Right lobe of liver (tissue), 6 donors: ENCODE measurements around the gene ACTN1. TPM values are rescaled to one million over a fixed set of nuclear protein-coding genes. Genes with fewer than 3 reads are reported as not detected.

Experiments
- ATAC-seq, 4 donors: fragments of 200-7000 bp; cut with Tn5 transposase; one replicate each; pipeline ENCODE4 v1.9.1; 2020; ENCODE audit warnings: mild to moderate bottlenecking in 4 of 4, moderate library complexity in 4 of 4
- DNase-seq, 3 donors: peaks; one replicate each; pipeline ENCODE4 v3.0.0-alpha.2; 2020
- H3K27ac ChIP-seq, 3 donors: fragments of 200-600 bp; one replicate each; pipeline ENCODE4 v1.8.0; 2022
- H3K27me3 ChIP-seq, 2 donors: fragments of 200-600 bp; one replicate each; pipeline ENCODE4 v1.8.0; 2022
- H3K36me3 ChIP-seq, 4 donors: fragments of 200-600 bp; sonication (generic) in 1 of 4; one replicate each; pipeline versions ENCODE4 v1.5.1 to v1.8.0; 2017 to 2022; ENCODE audit warnings: control low read depth in 1 of 4
- H3K4me1 ChIP-seq, 4 donors: fragments of 200-600 bp; sonication (generic) in 1 of 4; one replicate each; pipeline versions ENCODE4 v1.5.1 to v1.8.0; 2017 to 2022; ENCODE audit warnings: control low read depth in 1 of 4
- H3K4me3 ChIP-seq, 3 donors: fragments of 200-600 bp; one replicate each; pipeline ENCODE4 v1.8.0; 2022
- H3K9me3 ChIP-seq, 4 donors: fragments of 200-600 bp; sonication (generic) in 1 of 4; one replicate each; pipeline versions ENCODE4 v1.5.1 to v1.8.0; 2017 to 2022; ENCODE audit warnings: control low read depth in 1 of 4
- POLR2A ChIP-seq: fragments of 450-650 bp; IDR thresholded peaks from one replicate; pipeline ENCODE4 v1.6.1; 2017; ENCODE audit warnings: antibody characterized with exemption, mild to moderate bottlenecking
- WGBS: methylation state at CpG from one replicate; pipeline ENCODE4 v1.1.6; 2018; ENCODE audit warnings: low coverage, low lambda C conversion rate; ENCODE audit not compliant: insufficient coverage; ENCODE audit errors: missing lambda C conversion rate; 5-methylcytosine and 5-hydroxymethylcytosine counted together
- intact Hi-C, 2 donors: fragments of 100-400 bp; cut with DNase I; formaldehyde crosslinking; loops; one replicate each; pipeline versions ENCODE4 v1.11.2 to v1.14.1; 2022
- total RNA-seq, 6 experiments: library from RNA; depleted of rRNA in 2 of 6; stranded (reverse); fragments of >200 nt in 2 of 6; fragmentation: NEBNext Ultra II Directional in 3 of 6; extraction: Animal tissue kit (Norgen Biotek cat#: 25700) in 3 of 6; gene quantifications; one replicate each; pipeline versions ENCODE4 v1.1.0 to v1.2.4, GENCODE V29; 2016 to 2023
- TF ChIP-seq, protein P1 (sequence below), 4 donors: fragments of 200-600 bp in 3 of 4; fragments of 450-650 bp in 1 of 4; IDR thresholded peaks; one replicate each; pipeline versions ENCODE4 v1.5.1 to v1.8.0; 2016 to 2022; ENCODE audit warnings: antibody characterized with exemption in 4 of 4, mild to moderate bottlenecking in 2 of 4
- donor health status: DM: no; HTN: yes; CAD: no.
- donor health status: DM: no; HTN: no; CAD: no.
- donor health status: DM: no; HTN: no; CAD: no.
- donor health status: DM: no; HTN: yes; CAD: no.
- donor health status: DM: no; HTN: yes; CAD: no.

The ACTN1 gene
- total RNA-seq, 6 experiments from 2014 or later: 53.1 to 145 (median 100) TPM

DNA sequence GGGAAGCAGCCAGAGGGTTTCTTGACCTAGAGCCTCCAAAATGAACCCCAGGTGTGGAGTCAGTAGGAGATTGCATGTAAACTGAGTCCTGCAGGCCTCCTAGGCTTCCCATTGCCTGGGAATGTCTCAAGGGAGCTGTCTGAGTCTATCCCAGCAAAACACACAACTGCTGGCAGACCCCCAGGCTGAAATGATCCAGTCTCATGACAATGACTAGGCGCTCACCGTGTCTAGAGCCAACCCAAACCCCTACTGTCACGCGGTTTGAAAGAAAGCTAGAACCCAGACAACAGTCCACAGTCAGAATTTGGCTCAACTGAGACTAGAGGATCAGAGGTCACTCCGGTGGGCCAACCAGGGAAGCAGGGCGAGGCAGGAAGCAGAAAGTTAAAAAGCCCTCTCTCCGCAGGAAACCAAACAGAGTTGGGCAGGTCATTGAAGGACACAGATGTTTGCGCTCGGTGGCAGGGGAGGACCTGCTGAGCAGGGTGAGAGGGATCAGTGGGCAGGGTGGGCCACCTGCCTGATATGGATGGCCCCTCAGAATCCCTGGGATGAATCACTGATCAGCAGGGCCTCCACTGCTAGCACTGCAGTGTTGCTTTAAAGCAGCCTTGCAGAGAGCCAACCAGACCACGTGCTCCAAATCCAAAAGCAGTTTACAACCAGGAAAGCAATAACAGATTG lies 23.8 kb downstream of the ACTN1 start:
- TF ChIP-seq, protein P1, sequence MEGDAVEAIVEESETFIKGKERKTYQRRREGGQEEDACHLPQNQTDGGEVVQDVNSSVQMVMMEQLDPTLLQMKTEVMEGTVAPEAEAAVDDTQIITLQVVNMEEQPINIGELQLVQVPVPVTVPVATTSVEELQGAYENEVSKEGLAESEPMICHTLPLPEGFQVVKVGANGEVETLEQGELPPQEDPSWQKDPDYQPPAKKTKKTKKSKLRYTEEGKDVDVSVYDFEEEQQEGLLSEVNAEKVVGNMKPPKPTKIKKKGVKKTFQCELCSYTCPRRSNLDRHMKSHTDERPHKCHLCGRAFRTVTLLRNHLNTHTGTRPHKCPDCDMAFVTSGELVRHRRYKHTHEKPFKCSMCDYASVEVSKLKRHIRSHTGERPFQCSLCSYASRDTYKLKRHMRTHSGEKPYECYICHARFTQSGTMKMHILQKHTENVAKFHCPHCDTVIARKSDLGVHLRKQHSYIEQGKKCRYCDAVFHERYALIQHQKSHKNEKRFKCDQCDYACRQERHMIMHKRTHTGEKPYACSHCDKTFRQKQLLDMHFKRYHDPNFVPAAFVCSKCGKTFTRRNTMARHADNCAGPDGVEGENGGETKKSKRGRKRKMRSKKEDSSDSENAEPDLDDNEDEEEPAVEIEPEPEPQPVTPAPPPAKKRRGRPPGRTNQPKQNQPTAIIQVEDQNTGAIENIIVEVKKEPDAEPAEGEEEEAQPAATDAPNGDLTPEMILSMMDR (IDR thresholded peaks at IDR 0.05): no peak
- TF ChIP-seq POLR2A: no peak
- peak overlapping the region in 1 of 3 donors; percentile 0 for H3K4me3 ChIP-seq
- WGBS: 21% methylated on average over 8 of the region's 10 CpGs
- no peaks in the 10 kb centered on the region for H3K27me3 ChIP-seq
- H3K36me3 ChIP-seq: no peaks in the 10 kb centered on the region
- intact Hi-C loops: no loop called here
- peak in 1 of 3 donors; percentile 72 for DNase-seq
- peak; percentile 64 to 78 (median 70) for ATAC-seq
- H3K9me3 ChIP-seq: no peaks in the 10 kb centered on the region
- peak overlapping the region; percentile 11 to 64 (median 33) for H3K27ac ChIP-seq
- peaks cover 0 to 53% (median 23%) of the 10 kb centered on the region in 4 donors for H3K4me1 ChIP-seq

DNA sequence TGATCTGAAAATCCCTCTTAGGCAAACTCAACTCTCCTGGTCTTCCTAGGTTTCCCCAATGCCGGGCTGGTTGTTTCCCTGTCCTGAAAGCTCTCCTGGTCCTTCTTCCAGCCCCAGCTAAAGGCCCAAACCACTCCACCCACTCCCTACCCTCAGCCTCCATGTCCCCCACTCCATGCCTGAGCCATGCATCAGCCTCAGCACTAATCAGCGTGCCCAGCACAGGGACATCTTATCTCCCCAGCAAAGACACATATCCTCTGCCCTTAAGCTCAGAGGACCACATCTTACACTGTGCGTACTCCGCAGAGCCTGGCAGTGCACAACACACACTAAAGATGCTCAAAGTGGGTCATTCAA lies 25.9 kb downstream of the ACTN1 start:
- WGBS: 83% methylated on average over 4 of the region's 4 CpGs
- Histone ChIP-seq H3K4me1 (peaks cover 0 to 48% (median 10%) of the 10 kb centered on the region in 4 donors), H3K9me3 (no peaks in the 10 kb centered on the region), H3K27me3 (no peaks in the 10 kb centered on the region), H3K36me3 (no peaks in the 10 kb centered on the region), H3K4me3 (no peak overlapping the region), H3K27ac (peak overlapping the region in 2 of 3 donors; percentile 50 to 60)
- no peak for DNase-seq
- no peak for ATAC-seq
- TF ChIP-seq, protein P1 (IDR thresholded peaks at IDR 0.05): no peak
- TF ChIP-seq POLR2A: no peak
- intact Hi-C loops: no loop called here

DNA sequence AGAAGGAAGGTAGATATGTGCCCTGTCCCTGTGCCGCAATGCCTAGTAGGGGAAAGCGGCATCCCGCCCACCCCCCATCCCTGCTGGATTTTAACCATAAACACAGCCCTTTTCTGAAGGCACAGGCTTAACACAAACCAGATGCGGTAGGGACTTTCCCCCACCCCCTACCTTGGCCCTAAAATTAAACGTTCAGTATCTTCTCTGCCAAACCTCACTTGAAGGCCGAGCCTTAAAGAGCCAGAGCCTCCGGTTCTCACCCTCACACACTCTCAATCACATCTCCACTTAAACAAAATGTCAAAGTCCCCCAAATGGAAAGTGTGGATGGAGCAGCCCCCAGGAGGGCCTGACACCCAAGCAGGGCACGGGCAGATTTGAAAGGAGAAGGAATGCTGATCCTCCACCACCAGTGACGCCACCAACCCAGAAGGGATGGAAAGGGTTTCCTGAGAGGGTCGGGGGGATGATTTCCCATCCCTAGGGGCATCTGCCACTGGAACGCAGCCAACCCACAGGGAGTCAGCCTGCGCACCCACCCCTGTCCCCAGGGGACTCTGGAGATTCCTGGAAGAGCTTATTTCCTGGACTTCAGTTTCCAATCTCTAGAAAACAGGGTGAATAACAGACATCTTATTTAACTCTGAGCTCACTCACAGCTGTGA lies 26.4 kb downstream of the ACTN1 start:
- DNase-seq: no peak
- intact Hi-C loops: no loop called here
- 58% methylated on average over 8 of the region's 12 CpGs for WGBS
- Histone ChIP-seq H3K4me3 (no peak overlapping the region), H3K27me3 (no peaks in the 10 kb centered on the region), H3K9me3 (no peaks in the 10 kb centered on the region), H3K4me1 (peaks cover 0 to 53% (median 10%) of the 10 kb centered on the region in 4 donors), H3K36me3 (no peaks in the 10 kb centered on the region), H3K27ac (peak overlapping the region in 2 of 3 donors; percentile 50 to 60)
- TF ChIP-seq POLR2A: no peak
- TF ChIP-seq, protein P1 (IDR thresholded peaks at IDR 0.05): no peak
- no peak for ATAC-seq

DNA sequence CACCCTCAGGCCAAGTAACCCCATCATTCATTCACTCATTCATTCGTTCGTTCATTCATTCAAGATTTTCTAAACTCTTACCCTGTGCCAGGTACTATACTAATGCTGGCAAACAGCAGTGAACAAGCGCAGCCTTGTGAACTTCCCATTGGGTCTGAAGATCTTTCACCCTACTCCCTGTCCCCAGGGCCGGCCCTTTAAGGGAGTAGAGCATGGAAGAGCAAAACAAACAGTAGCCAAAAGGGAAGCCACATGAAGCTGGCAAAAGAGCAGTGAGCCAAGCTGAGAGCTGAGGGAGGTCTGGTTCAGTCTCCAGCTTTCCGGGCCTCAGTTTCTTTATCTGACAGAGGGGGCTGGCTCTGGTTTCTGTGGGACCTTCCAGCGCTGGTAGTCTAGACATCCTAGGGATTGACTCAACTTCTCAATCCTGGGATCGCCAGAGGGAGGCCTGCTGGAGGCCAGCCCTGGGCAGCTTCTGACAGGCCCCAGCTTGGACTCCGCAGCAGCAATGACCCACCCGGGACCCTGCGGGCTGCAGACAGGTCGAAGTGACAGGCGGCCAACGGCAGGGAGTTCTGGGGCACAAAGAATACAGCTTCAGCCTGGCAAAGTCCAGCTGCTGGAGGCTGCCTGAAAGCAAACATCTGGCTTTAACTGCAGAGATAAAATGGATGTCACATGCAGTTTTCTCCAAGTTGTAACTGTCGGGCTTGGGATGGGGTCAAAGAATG lies 27.1 kb downstream of the ACTN1 start:
- H3K36me3 ChIP-seq: no peaks in the 10 kb centered on the region
- no peak for TF ChIP-seq POLR2A
- TF ChIP-seq, protein P1 (IDR thresholded peaks at IDR 0.05): no peak
- H3K9me3 ChIP-seq: no peaks in the 10 kb centered on the region
- intact Hi-C loops: no loop called here
- H3K27me3 ChIP-seq: no peaks in the 10 kb centered on the region
- DNase-seq (no peak), ATAC-seq (peak in 1 of 4 donors; percentile 7)
- no peak overlapping the region for H3K4me3 ChIP-seq
- 50% methylated on average over 11 of the region's 14 CpGs for WGBS
- H3K27ac ChIP-seq: peak overlapping the region in 2 of 3 donors; percentile 50 to 60
- H3K4me1 ChIP-seq: peaks cover 0 to 57% (median 10%) of the 10 kb centered on the region in 4 donors
